Activated CD8-positive, alpha-beta memory T cell treated with anti-CD3 and anti-CD28 coated beads, Interleukin-2, amount 50 U/mL, for 48 hours (primary cell): ENCODE data around the gene ART4.

Experiments
- DNase-seq: peaks from one replicate; pipeline ENCODE4 v3.0.0-alpha.2; 2020

Gene ART4

GRCh38 chr12:14810167-14810952, 33.0 kb downstream of the ART4 start:
- DNase-seq: no peak

GRCh38 chr12:14803830-14804160, 39.5 kb downstream of the ART4 start:
- no peak for DNase-seq

- DNase-seq: peak; percentile 87
Measured at GRCh38 chr12:14803011-14803829, 40.1 kb downstream of the ART4 start, which contains the start of the genes C12orf60 and WBP11. Gene C12orf60, plus strand, starts transcription at chr12:14803670. Its CDS starts 19,266 bp downstream, at chr12:14822936. Gene WBP11, minus strand, starts transcription at chr12:14803478. Its CDS starts 2,095 bp downstream, at chr12:14801383.

GRCh38 chr12:14802721-14803010, 40.7 kb downstream of the ART4 start:
- no peak for DNase-seq

- DNase-seq: no peak
Measured at GRCh38 chr12:14802247-14802646, 41.1 kb downstream of the ART4 start.

- DNase-seq: no peak
Measured at GRCh38 chr12:14795028-14795448, 48.3 kb downstream of the ART4 start.

GRCh38 chr12:14785568-14785967, 57.8 kb downstream of the ART4 start:
- DNase-seq: no peak

- DNase-seq: no peak
Measured at GRCh38 chr12:14784471-14784870, 58.9 kb downstream of the ART4 start.

GRCh38 chr12:14782756-14783155, 60.6 kb downstream of the ART4 start:
- DNase-seq: no peak

- DNase-seq: no peak
Measured at GRCh38 chr12:14781563-14781962, 61.8 kb downstream of the ART4 start.

GRCh38 chr12:14780859-14781258, 62.5 kb downstream of the ART4 start:
- DNase-seq: no peak

GRCh38 chr12:14779834-14780233, 63.5 kb downstream of the ART4 start:
- no peak for DNase-seq

GRCh38 chr12:14777271-14777670, 66.1 kb downstream of the ART4 start:
- DNase-seq: no peak

GRCh38 chr12:14776236-14776961, 66.9 kb downstream of the ART4 start:
- DNase-seq: no peak

GRCh38 chr12:14775636-14775980, 67.7 kb downstream of the ART4 start:
- no peak for DNase-seq
